ENCODE measurements around the gene CDK6. TPM values are rescaled to one million over a fixed set of nuclear protein-coding genes. Genes with fewer than 3 reads are reported as not detected.
A peak's percentile ranks its signal among the peaks of the same experiment; 100 is the strongest.

Gene CDK6
- total and polyA plus RNA-seq, 9 of the 15 experiments (the other 6 are each of a cell fraction or from before 2014, with no cell fraction given), result 7.6 to 109 (median 44.4) TPM

GRCh38 chr7:92798517-92799249 lies 37.7 kb downstream of the CDK6 start (continued):
- TF ChIP-seq ZNF274 (IDR thresholded peaks at IDR 0.05; ENCODE audit: borderline replicate concordance, low read depth, low read length), result no peak
- TF ChIP-seq RFX1 (IDR thresholded peaks at IDR 0.05), result peak; percentile 42
- TF ChIP-seq ZKSCAN8 (CRISPR knock-in tag; IDR thresholded peaks at IDR 0.05), result no peak
- TF ChIP-seq ZNF551 (CRISPR knock-in tag; IDR thresholded peaks at IDR 0.05), result no peak
- no peak for TF ChIP-seq ZKSCAN3 (CRISPR knock-in tag; IDR thresholded peaks at IDR 0.05)
- no peak for TF ChIP-seq ZEB2 (IDR thresholded peaks at IDR 0.05)
- no peak for TF ChIP-seq CBX5 (IDR thresholded peaks at IDR 0.05; ENCODE audit: borderline replicate concordance, low read depth)
- TF ChIP-seq PCBP1 (IDR thresholded peaks at IDR 0.05; ENCODE audit: low read depth, low read length, poor library complexity, severe bottlenecking), result no peak
- no peak for TF ChIP-seq TFAP4 (CRISPR knock-in tag; IDR thresholded peaks at IDR 0.05; ENCODE audit: borderline replicate concordance)
- TF ChIP-seq PKNOX1 (IDR thresholded peaks at IDR 0.05), result peak; percentile 62; the same call in 1 of the 2 replicates
- TF ChIP-seq MED1 (CRISPR knock-in tag; IDR thresholded peaks at IDR 0.05; ENCODE audit: borderline replicate concordance), result no peak
- TF ChIP-seq KLF10 (CRISPR knock-in tag; IDR thresholded peaks at IDR 0.05), result no peak
- no peak for TF ChIP-seq MEF2A (IDR thresholded peaks at IDR 0.05; ENCODE audit: control insufficient read depth, low read depth, low read length)
- TF ChIP-seq NR0B1 (IDR thresholded peaks at IDR 0.05; ENCODE audit: partially characterized antibody), result no peak
- no peak for TF ChIP-seq XRCC4 (IDR thresholded peaks at IDR 0.05; ENCODE audit: extremely low read depth, insufficient read depth, insufficient read length)
- TF ChIP-seq TEAD1 (CRISPR knock-in tag; IDR thresholded peaks at IDR 0.05), result peak in 1 of 2 experiments; percentile 80; a peak in 2 of 4 replicates
- TF ChIP-seq CCAR2 (IDR thresholded peaks at IDR 0.05; ENCODE audit: low read depth, low read length), result no peak
- TF ChIP-seq THRA (IDR thresholded peaks at IDR 0.05), result no peak
- no peak for TF ChIP-seq KLF13 (tag; IDR thresholded peaks at IDR 0.05; ENCODE audit: borderline replicate concordance, low read depth)
- no peak for TF ChIP-seq TOE1 (IDR thresholded peaks at IDR 0.05; ENCODE audit: borderline replicate concordance)
- TF ChIP-seq TOE1 (CRISPR knock-in tag; IDR thresholded peaks at IDR 0.05; ENCODE audit: borderline replicate concordance, low read depth), result no peak
- TF ChIP-seq ATF7 (IDR thresholded peaks at IDR 0.05), result no peak
- TF ChIP-seq RBM15 (IDR thresholded peaks at IDR 0.05; ENCODE audit: insufficient read depth, low read length), result no peak
- TF ChIP-seq PTRF (tag; IDR thresholded peaks at IDR 0.05), result no peak
- TF ChIP-seq ZFP1 (CRISPR knock-in tag; IDR thresholded peaks at IDR 0.05), result no peak

All from K562 (cell line).